GM21367 (cell line): Measurements from ENCODE around the gene DBH.

ENCODE experiments used
- ATAC-seq: cut with Tn5 transposase; IDR thresholded peaks from one replicate; pipeline ENCODE4 v1.9.1; 2021; ENCODE audit not compliant: unreplicated experiment

DBH gene

DNA sequence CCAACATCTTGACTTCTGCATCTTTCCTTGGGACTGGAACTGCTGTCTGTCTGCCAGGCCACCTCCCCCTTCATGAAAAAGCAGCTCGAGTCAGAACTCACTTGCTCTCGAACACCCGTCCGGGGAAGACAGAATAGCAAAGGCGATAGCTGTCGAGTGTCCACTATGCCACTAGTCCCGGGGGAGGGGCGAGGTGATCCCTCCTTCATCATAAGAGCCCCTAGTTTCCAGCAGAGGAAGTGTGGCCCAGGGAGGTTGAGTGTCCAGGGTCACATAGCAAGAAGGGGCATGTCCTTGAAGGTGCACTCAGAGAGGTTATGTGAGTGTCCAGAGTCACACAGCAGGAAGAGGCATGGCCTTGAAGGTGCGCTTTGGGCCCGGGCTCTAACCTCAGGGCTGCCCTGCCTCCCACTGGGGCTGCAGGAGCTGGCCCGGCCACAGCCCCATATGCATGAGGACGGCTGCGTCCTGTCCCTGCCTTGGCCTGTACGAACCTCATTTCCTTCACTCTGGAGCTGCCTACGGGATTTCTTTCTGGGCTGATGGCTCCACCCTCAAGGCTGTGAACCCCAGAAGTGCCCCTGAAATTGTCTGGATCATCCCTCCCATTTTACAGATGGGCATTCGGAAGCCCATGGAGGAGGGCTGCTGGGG, 6.7 kb downstream of the DBH start:
- no peak for ATAC-seq

DNA sequence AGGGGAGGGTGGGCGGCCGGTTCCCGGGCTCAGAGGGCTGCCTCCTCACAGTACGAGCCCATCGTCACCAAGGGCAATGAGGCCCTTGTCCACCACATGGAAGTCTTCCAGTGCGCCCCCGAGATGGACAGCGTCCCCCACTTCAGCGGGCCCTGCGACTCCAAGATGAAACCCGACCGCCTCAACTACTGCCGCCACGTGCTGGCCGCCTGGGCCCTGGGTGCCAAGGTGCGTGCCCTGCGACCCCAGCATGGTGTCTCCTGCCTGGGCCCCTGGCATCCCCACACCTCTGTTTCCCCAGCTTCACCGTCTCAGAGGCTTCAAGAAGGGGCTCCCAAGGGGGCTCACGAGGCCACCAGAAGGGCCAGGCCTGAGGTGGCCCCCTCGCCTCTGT, 7.2 kb downstream of the DBH start:
- ATAC-seq = no peak

DNA sequence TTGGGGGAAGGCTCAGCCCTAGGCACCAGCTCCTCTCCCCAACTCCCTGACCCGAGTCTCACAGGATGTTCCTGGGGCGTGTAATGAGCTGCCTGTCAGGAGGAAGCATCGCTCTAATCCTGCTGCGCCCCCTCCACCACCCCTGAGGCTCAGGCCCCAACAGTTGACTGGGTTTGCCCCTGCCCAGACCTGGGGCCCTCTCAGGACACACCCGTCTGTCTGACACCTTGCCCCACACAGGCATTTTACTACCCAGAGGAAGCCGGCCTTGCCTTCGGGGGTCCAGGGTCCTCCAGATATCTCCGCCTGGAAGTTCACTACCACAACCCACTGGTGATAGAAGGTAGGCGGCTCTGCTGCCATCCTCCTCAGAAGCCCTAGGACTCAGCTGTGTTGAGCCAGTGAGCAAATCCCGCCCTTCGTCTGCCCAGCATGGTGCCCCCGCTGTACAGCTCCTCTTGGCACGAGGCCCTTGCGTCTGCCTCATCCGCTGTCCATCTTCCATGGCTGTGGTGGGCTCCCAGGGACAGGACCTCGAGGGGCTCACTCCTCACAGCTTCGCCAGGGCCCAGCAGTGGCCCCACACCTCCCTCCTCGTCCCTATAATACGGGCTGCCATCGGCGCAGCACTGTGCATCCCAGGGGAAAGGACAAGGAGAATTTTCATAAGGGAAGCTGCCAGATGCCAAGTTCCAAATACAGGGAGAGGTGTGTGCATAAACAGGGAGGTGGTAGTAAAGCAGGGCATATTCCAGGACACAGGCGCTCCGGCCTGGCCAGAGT, 8.0 kb downstream of the DBH start:
- no peak for ATAC-seq

DNA sequence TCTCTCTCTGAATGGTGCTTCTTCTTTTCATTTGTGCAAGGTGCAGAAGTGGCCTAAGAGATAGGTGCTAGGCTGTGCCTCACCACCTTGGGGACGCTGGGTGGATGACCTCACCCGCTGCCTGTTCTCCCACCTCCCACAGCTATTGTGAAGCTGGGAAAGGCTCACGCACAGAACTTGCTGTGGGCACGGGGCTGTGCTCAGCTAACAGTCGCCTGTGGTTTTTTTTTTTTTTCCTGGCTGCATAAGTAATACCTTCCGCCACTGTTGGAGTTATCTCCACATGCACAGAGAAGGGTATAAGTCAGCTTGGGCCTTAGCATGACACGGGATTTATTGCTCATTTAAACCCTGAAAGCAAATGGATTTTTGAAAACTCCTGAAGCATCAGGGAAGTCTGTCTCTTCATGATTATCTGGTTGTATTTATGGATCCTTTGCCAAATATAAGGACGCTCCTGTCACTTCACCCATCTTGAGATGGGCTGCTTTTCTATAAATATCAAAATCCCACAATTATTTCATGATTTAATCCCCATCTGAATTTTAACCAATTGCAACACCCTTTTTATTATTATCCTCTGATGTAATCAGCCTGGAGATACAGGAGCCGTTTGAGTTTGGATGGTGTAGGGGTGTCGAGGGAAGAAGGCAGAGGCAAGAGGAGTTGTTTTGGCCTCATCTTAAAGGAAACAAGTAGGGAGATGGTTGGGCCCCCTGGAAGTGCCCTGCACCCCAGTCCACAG, 9.0 kb downstream of the DBH start:
- no peak for ATAC-seq

DNA sequence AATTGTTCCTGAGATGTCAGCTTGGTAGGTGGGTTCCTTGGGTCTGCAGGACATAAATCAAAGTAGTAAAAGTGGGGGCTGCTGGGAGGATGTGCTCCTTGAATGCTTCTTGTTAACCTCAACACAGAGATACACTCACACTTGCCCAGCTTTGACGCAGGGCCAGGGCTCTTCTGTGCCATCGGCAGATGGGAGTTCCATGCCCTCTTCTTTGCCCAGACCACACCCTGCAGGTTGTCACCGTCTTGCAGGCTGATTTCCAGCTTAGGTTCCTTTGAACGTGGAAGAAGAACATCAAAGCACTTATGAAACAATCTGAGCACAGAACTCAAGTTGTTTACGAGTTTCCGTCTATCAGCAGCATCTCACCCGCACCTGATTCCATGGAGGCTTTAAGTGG, 11.0 kb downstream of the DBH start:
- no peak for ATAC-seq

DNA sequence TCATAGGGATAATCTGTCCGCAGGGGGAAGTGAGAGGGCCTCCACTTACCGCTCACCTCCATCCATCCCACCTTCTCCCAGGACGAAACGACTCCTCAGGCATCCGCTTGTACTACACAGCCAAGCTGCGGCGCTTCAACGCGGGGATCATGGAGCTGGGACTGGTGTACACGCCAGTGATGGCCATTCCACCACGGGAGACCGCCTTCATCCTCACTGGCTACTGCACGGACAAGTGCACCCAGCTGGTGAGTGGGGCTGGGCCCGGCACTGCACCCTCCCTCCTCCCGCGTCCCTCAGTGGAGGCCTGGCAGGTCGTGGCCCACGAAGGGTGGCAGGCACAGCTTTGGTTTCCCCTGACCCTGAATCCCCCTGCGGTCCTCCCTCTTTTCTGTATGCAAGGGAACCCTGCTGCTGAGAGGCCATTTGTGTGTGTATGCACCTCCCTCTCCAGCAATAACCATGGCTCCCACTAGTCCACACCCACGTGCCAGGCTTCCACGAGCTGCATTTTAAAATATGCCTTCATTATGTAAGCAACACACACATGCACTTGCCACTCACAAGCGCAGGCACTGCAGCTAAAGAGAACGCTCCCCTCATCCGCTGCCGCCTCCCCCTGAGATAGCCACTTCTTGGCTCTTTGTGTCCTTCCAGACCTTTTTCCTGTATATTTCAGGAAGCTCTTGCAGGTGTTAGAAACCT, 11.8 kb downstream of the DBH start:
- ATAC-seq = no peak

DNA sequence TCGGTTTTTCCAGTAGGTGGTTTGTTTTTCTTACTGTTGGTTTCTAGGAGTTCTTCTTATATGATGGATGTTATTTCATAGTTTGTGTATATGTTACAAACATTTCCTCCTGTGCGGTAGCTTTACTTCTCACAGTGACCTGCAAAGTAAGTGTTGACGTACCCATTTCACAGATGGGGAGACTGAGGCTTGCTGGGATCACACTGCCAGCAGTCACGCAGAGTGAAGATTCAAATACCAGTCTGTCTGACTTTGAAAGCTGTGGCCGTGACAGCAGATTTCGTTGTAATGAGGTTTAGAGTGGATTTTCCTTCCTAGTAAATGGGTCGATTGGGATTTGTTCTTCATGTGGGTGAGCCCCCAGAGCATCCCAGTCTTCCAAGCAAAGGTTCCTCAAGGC, 13.0 kb downstream of the DBH start:
- ATAC-seq = no peak

DNA sequence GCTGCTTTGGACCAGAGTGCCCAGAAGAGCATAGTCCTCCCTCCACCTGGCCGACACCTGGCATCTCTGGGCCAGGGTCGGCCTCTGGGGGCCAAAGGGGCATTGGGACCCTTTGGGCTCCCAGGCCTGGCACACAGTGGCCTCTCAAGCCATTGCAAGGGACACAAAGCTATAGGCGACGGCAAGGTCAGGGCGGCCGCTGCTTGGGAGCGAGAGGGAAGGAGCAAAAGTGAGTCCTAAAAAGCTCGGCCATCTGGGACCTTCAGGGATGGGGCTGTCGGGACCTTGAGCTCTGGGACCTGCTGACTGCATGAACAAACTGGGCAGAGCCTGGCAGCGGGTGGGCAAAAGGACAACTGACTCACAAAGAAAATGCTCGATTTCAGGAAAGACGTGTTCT, 13.9 kb downstream of the DBH start:
- ATAC-seq = no peak

DNA sequence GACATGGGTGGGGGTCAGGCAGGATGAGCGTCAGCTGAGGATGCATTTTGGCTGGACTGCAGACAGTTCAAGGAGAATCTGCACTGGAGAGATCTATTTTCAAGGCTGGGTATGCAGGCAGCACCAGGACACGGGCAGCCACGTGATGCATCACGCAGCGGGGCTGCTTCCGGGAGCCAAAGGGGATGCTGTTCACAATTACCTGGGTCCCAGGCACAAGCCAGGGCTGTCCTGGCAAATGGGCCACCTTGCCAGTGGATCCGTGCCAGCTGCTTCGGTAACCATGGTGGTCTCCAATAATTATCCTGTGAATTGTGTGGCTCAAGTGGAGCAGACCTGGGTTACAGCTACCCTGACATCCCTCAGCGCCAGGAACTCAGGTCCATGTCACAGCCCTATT, 17.5 kb downstream of the DBH start:
- ATAC-seq = no peak

DNA sequence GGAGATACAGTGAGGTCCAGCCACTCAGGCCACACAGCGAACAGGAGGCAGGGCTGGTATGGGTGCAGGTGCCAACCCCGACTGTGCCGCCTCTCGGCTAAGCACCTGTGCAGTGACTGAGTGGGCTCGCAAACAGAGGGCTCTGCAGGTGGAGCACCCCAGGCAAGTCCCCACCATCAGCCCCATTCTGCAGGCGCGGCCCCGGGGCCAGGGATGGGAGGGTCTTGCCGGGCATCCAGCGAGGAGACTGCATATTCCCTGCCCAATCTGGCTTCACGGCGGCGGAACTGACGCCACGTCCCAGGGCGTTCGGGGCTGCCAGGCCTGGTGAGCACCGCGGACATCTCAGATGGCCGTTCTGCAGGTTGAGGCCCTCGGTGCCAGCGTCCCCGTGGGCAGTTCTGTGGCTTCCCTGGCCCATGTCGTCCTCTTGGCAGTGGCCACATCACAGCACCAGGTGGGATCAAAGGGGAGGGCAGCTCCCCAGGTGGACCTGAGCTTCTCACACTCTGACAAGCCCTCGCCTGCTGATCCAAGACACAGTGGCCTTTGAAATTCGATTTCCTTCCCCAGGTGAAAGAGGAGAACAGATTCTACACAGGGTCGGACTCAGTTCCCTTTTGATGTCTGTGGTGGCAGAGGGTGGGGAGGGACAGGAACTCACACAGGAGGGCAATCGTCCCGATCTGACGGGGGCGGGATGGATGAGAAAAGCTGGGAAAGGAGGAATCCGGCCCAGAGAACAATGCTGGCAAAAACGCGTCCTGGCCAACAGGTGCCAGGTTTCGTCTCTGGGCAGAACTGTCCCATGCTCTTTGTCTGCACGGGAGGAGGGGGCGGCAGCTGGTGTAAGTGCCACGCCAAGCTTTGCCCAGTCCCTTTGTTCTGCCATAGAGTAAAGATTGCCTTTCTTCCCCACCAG, 18.8 kb downstream of the DBH start:
- no peak for ATAC-seq

DNA sequence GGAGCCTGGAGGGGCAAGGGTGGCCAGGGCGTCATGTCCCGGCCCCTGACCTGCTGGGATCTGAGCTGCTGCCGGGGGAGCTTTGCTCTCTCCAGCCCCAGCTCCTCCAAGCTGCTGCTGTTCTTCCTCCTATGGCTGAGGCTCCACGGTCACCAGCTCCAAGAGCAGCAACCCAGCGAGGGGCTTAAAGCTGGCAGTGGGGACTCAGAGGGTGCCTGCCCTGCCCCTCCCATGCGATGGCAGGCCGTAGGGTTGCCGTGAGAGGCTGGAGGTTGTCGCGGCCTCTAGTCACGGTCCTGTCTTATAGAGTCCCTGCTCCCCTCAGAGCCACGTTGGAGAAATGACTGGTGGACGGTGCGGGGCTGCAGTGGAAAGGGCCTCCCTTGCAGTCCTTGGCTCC, 19.5 kb downstream of the DBH start:
- no peak for ATAC-seq

DNA sequence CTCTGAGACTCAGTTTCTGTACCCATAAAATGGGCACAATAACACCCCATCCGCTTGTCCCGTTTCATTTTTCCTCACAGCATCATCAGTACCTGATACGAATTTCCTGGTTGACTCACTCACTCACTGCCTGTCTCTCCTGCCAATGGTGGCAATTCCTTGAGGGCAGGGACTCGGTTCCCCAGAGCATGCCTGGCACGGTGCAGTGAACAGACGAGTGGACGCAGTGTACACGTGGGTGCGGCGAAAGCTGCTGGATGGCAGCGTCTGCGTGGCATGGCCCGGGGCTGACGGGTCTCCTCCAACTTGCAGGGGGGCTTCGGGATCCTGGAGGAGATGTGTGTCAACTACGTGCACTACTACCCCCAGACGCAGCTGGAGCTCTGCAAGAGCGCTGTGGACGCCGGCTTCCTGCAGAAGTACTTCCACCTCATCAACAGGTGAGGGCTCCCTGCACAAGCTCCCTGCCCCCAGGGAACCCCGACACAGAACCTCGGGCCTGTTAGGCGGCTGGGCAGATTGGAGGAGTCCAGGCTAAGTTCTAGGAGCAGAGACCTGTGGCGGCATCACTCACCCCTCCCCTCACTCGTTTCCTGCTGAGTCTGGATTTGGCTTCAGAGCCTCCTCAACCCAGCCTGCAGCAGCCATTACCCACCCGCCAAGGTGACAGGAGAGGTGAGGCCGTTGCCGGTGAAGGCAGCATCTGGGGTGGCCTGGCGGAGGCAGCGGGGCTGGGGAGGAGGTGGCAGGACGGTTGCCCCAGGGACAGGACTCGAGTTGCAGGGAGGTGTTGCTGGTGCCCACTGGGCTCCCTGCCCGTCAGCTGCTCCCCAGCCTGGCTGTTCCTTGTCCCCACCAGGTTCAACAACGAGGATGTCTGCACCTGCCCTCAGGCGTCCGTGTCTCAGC, 20.3 kb downstream of the DBH start:
- ATAC-seq = no peak

DNA sequence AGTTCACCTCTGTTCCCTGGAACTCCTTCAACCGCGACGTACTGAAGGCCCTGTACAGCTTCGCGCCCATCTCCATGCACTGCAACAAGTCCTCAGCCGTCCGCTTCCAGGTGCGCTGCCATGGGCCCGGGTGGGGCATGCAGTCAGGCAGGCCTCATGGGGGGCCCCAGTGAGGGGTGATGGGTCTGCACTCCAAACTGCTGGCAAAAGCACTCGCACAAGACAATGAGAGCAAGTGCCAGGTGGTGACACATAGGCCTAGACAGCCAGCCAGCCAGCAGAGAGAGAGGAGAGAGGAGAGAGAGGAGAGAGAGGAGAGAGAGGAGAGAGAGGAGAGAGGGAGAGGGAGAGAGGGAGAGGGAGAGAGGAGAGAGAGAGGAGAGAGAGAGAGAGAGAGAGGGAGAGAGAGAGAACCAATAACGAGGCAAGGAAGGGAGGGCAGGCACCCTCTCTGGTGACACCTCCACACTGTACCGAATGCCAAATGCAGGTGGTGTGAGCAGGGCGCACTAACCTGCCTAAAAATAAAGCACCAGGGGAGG, 21.0 kb downstream of the DBH start:
- ATAC-seq = no peak

DNA sequence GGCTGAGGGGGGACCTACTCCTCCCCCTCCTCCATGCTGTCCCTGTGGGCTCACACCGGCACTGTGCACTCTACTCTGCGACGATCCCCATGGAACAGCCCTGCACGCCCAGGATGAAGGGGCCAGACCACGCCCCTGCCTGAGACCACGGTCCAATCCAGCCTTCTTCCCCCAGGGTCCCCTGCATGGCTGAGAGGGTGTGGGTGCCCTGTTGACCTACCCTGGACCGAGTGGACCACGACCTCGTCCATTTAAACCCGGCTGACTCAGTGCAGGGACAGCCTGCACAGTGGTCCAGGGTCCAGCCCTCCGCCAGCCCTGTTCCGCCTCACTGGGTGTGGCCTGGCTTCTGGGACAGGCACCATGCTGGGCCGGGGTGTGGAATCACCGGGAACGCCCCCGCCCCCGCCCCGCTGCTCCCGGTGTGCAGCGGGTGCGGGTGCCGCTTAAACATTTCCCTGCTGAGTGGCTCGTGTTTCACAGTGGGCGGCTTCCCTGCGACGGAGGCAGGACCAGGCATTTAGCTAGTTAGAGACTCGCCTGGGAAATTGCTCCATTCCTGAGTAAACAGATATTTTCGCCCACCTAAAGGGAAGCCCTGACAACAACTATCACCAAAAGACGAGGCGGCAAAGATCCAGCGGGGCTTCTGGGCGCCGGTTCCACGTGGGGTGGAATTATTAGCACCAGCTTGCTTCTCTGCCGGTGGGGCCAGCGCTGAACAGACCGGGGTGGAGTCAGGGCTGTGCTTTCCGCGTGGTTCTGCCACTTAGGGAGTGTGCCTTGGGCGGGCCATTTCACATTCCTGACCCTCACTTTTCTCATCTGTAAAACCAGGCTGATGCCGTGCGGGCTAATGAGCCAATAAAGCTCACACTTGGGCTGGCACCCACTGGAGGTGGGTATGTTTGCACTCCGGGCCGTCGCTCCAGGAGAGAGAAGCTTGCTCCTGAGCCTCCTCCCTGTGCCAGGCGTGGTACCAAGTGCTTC, 22.6 kb downstream of the DBH start:
- no peak for ATAC-seq

DNA sequence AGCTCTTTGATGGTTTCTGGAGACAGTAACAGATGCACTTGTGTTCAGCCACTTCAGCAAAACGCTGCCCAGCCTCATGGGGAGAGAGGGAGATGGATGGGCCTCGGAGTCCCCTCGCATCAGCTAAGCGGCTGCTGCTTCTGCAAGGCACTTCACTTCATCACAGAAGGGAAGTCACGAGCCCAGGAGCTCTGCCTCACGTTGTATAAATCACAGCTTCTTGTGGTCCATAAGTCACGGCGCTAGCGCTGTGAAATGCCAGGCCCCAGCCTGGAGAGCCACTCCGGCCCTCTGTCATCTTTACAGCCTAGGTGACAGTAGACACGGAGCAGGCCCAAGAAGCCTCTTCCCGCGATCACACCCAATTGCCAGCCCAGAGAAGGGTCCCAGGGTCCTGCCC, 23.4 kb downstream of the DBH start:
- ATAC-seq = no peak

DNA sequence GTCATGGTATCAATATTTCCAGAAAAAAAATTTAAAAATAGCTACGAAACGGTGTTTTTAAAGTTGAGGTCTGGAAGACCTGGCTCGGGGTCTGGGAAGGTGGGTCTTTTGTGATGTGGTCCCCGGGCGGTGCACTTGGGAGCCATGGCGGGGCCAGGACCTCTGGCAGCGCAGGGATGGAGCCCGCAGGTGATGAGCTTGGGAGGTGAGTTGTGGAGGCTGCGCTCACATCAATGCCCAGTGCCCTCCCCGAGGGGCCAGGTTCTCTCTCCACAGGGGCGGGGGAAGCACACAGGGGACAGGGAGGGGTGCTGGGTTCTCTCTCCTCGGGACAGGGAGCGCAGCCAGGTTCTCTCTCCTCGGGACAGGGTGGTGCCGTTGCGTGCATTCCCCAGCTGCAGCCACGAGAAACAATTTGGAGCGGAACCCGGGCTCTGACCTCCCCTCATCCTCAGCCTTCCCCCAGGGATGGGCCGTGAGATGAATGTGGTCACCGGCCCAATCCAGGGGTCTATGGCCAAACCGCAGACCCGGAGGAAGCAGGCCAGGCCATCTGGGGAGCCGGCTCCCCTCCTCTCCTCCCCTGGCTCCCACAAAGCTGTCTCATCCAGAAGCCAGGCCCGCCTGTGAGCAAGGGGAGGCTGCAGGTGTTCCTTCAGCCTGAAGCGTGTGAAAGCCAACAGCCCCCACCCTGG, 25.8 kb downstream of the DBH start:
- no peak for ATAC-seq
